Bronchial epithelial cell (primary cell): ENCODE results near the gene TSPAN18. TPM values are rescaled to one million over a fixed set of nuclear protein-coding genes. Genes with fewer than 3 reads are reported as not detected.
A peak's percentile ranks its signal among the peaks of the same experiment; 100 is the strongest.

Experiments
- DNase-seq: peaks from one replicate; pipeline ENCODE4 v3.0.0-alpha.2; 2010; ENCODE audit warnings: low read depth
- FAIRE-seq: peaks from 2 replicates; lab custom pipeline; 2011; peaks lifted over from hg19 to GRCh38; lab: Jason Lieb, UNC
- H3K27me3 ChIP-seq: 2 replicates; pipeline ENCODE4 v1.5.1; 2011; ENCODE audit warnings: low read length; ENCODE audit not compliant: control insufficient read depth, insufficient read depth
- H3K36me3 ChIP-seq: 2 replicates; pipeline ENCODE4 v1.5.1; 2011; ENCODE audit warnings: low read length; ENCODE audit not compliant: control insufficient read depth, insufficient read depth
- H3K4me3 ChIP-seq: 2 replicates; pipeline ENCODE4 v1.5.1; 2011; ENCODE audit warnings: mild to moderate bottlenecking, low read depth, low read length, control low read depth
- CTCF ChIP-seq: IDR thresholded peaks from 2 replicates; pipeline ENCODE4 v1.5.1; 2011; ENCODE audit warnings: mild to moderate bottlenecking, moderate library complexity, low read length, control low read depth, inconsistent platforms; ENCODE audit not compliant: insufficient read depth, severe bottlenecking
- total RNA-seq: library from RNA; depleted of rRNA; stranded (reverse); fragments of >200 nt; gene quantifications from 2 replicates; pipeline ENCODE4 v1.2.1, GENCODE V29; 2014

Gene TSPAN18
- total RNA-seq, 1 donor from 2014 or later = not detected

GRCh38 chr11:44759743-44760476 is 33.1 kb downstream of the TSPAN18 start:
- FAIRE-seq (no peak), DNase-seq (no peak)
- no peaks in the 10 kb centered on the region for H3K36me3 ChIP-seq
- TF ChIP-seq CTCF = no peak
- peaks cover 3% of the 10 kb centered on the region for H3K27me3 ChIP-seq
- H3K4me3 ChIP-seq = no peak overlapping the region

- no peak for FAIRE-seq
- no peak for TF ChIP-seq CTCF
Measured at GRCh38 chr11:44760477-44760872, 33.7 kb downstream of the TSPAN18 start.

GRCh38 chr11:44760917-44761550 is 34.3 kb downstream of the TSPAN18 start:
- DNase-seq (peak; percentile 88), FAIRE-seq (no peak)
- no peak overlapping the region for H3K4me3 ChIP-seq
- TF ChIP-seq CTCF = no peak
- H3K27me3 ChIP-seq = no peaks in the 10 kb centered on the region
- no peaks in the 10 kb centered on the region for H3K36me3 ChIP-seq

More at GRCh38 chr11:44760477-44760872, 33.7 kb downstream of the TSPAN18 start:
- DNase-seq = no peak
- Histone ChIP-seq H3K4me3 (no peak overlapping the region), H3K27me3 (no peaks in the 10 kb centered on the region), H3K36me3 (no peaks in the 10 kb centered on the region)

GRCh38 chr11:44761551-44761961 is 34.8 kb downstream of the TSPAN18 start:
- Histone ChIP-seq H3K27me3 (no peaks in the 10 kb centered on the region), H3K4me3 (no peak overlapping the region), H3K36me3 (no peaks in the 10 kb centered on the region)
- FAIRE-seq = no peak
- no peak for TF ChIP-seq CTCF
- DNase-seq = no peak

GRCh38 chr11:44763121-44763820 is 36.5 kb downstream of the TSPAN18 start:
- H3K36me3 ChIP-seq = no peaks in the 10 kb centered on the region
- TF ChIP-seq CTCF = no peak
- DNase-seq (peak; percentile 21), FAIRE-seq (no peak)
- no peak overlapping the region for H3K4me3 ChIP-seq
- no peaks in the 10 kb centered on the region for H3K27me3 ChIP-seq
